Skeletal muscle satellite cell (primary cell): ENCODE data around the gene ZBTB17.

ENCODE experiments used
- H3K27me3 ChIP-seq: 2 replicates; pipeline ENCODE4 v1.7.0; 2013; ENCODE audit warnings: low read length; ENCODE audit not compliant: control insufficient read depth, insufficient read depth
- H3K36me3 ChIP-seq: 2 replicates; pipeline ENCODE4 v1.7.0; 2013; ENCODE audit warnings: mild to moderate bottlenecking, control low read depth, low read length; ENCODE audit not compliant: insufficient read depth
- H3K4me1 ChIP-seq: 2 replicates; pipeline ENCODE4 v1.7.0; 2013; ENCODE audit warnings: low read length; ENCODE audit not compliant: control insufficient read depth, insufficient read depth
- H3K4me2 ChIP-seq: 2 replicates; pipeline ENCODE4 v1.7.0; 2013; ENCODE audit warnings: mild to moderate bottlenecking, low read length
- H3K4me3 ChIP-seq: 2 replicates; pipeline ENCODE4 v1.7.0; 2013; ENCODE audit warnings: low read length
- H3K9ac ChIP-seq: 2 replicates; pipeline ENCODE4 v1.7.0; 2013; ENCODE audit warnings: mild to moderate bottlenecking, low read depth, low read length, moderate library complexity
- H3K9me3 ChIP-seq: replicated peaks from 2 replicates; pipeline ENCODE4 v1.7.0; 2013; ENCODE audit warnings: mild to moderate bottlenecking, control low read depth, low read length

Gene ZBTB17

GRCh38 chr1:15947382-15948090 is 28.4 kb downstream of the ZBTB17 start:
- H3K4me2 ChIP-seq = peak overlapping the region; percentile 91
- peak overlapping the region; percentile 18 for H3K4me3 ChIP-seq
- H3K27me3 ChIP-seq = no peaks in the 10 kb centered on the region
- peaks cover 49% of the 10 kb centered on the region for H3K36me3 ChIP-seq
- peaks cover 52% of the 10 kb centered on the region for H3K4me1 ChIP-seq
- no peaks in the 10 kb centered on the region for H3K9me3 ChIP-seq
- peak overlapping the region; percentile 95 for H3K9ac ChIP-seq

GRCh38 chr1:15946571-15947381 is 29.1 kb downstream of the ZBTB17 start:
- Histone ChIP-seq H3K9me3 (no peaks in the 10 kb centered on the region), H3K27me3 (no peaks in the 10 kb centered on the region), H3K36me3 (peaks cover 57% of the 10 kb centered on the region), H3K9ac (no peak overlapping the region), H3K4me2 (no peak overlapping the region), H3K4me1 (peaks cover 45% of the 10 kb centered on the region), H3K4me3 (no peak overlapping the region)

- no peak overlapping the region for H3K4me2 ChIP-seq
- no peaks in the 10 kb centered on the region for H3K27me3 ChIP-seq
- no peaks in the 10 kb centered on the region for H3K9me3 ChIP-seq
- H3K4me1 ChIP-seq = peaks cover 36% of the 10 kb centered on the region
- H3K9ac ChIP-seq = no peak overlapping the region
- no peak overlapping the region for H3K4me3 ChIP-seq
- H3K36me3 ChIP-seq = peaks cover 64% of the 10 kb centered on the region
These were observed 30.0 kb downstream of the ZBTB17 start for GRCh38 chr1:15945832-15946448.

- no peak overlapping the region for H3K4me2 ChIP-seq
- no peak overlapping the region for H3K4me3 ChIP-seq
- peaks cover 29% of the 10 kb centered on the region for H3K4me1 ChIP-seq
- H3K9me3 ChIP-seq = no peaks in the 10 kb centered on the region
- no peaks in the 10 kb centered on the region for H3K27me3 ChIP-seq
- peaks cover 71% of the 10 kb centered on the region for H3K36me3 ChIP-seq
- H3K9ac ChIP-seq = no peak overlapping the region
These were observed 30.7 kb downstream of the ZBTB17 start for GRCh38 chr1:15945011-15945831.

GRCh38 chr1:15944308-15945010 is 31.4 kb downstream of the ZBTB17 start:
- Histone ChIP-seq H3K9me3 (no peaks in the 10 kb centered on the region), H3K27me3 (no peaks in the 10 kb centered on the region), H3K4me3 (no peak overlapping the region), H3K36me3 (peaks cover 78% of the 10 kb centered on the region), H3K4me1 (peaks cover 26% of the 10 kb centered on the region), H3K4me2 (no peak overlapping the region), H3K9ac (no peak overlapping the region)

- Histone ChIP-seq H3K9ac (no peak overlapping the region), H3K9me3 (no peaks in the 10 kb centered on the region), H3K4me1 (peaks cover 26% of the 10 kb centered on the region), H3K4me2 (no peak overlapping the region), H3K27me3 (no peaks in the 10 kb centered on the region), H3K4me3 (no peak overlapping the region), H3K36me3 (peaks cover 83% of the 10 kb centered on the region)
These were observed 32.0 kb downstream of the ZBTB17 start for GRCh38 chr1:15943992-15944307.

GRCh38 chr1:15943328-15943991 is 32.4 kb downstream of the ZBTB17 start:
- H3K4me1 ChIP-seq = peaks cover 25% of the 10 kb centered on the region
- no peak overlapping the region for H3K9ac ChIP-seq
- no peaks in the 10 kb centered on the region for H3K9me3 ChIP-seq
- no peak overlapping the region for H3K4me2 ChIP-seq
- no peaks in the 10 kb centered on the region for H3K27me3 ChIP-seq
- H3K4me3 ChIP-seq = no peak overlapping the region
- H3K36me3 ChIP-seq = peaks cover 88% of the 10 kb centered on the region

- Histone ChIP-seq H3K4me1 (peaks cover 20% of the 10 kb centered on the region), H3K36me3 (peaks cover 90% of the 10 kb centered on the region), H3K4me3 (no peak overlapping the region), H3K9ac (no peak overlapping the region), H3K9me3 (no peaks in the 10 kb centered on the region), H3K4me2 (no peak overlapping the region), H3K27me3 (no peaks in the 10 kb centered on the region)
These were observed 33.1 kb downstream of the ZBTB17 start for GRCh38 chr1:15942661-15943327.

- H3K9me3 ChIP-seq = no peaks in the 10 kb centered on the region
- no peak overlapping the region for H3K9ac ChIP-seq
- H3K4me3 ChIP-seq = no peak overlapping the region
- no peaks in the 10 kb centered on the region for H3K27me3 ChIP-seq
- peaks cover 89% of the 10 kb centered on the region for H3K36me3 ChIP-seq
- H3K4me2 ChIP-seq = no peak overlapping the region
- H3K4me1 ChIP-seq = peaks cover 22% of the 10 kb centered on the region
These were observed 33.8 kb downstream of the ZBTB17 start for GRCh38 chr1:15941899-15942660.
